KMS-11 (cell line): Measurements from ENCODE around the gene CDK6.

Experiments
- H2AFZ ChIP-seq: fragments of 200-600 bp; sonication (generic); 2 replicates; pipeline ENCODE4 v1.6.1; 2016; ENCODE audit warnings: antibody characterized with exemption, mixed run types, low read depth
- H3K27ac ChIP-seq: fragments of 200-600 bp; sonication (generic); 2 replicates; pipeline ENCODE4 v1.6.1; 2016; ENCODE audit warnings: mild to moderate bottlenecking, mixed run types
- H3K27me3 ChIP-seq: fragments of 200-600 bp; sonication (generic); 2 replicates; pipeline ENCODE4 v1.6.1; 2017; ENCODE audit warnings: mild to moderate bottlenecking, low read depth, mixed run types, moderate library complexity; ENCODE audit not compliant: insufficient read depth
- H3K36me3 ChIP-seq: fragments of 200-600 bp; sonication (generic); 2 replicates; pipeline ENCODE4 v1.6.1; 2017; ENCODE audit warnings: mild to moderate bottlenecking, mixed run types; ENCODE audit not compliant: insufficient read depth
- H3K4me1 ChIP-seq: fragments of 200-600 bp; sonication (generic); 2 replicates; pipeline ENCODE4 v1.6.1; 2016; ENCODE audit warnings: mild to moderate bottlenecking, low read depth, mixed run types; ENCODE audit not compliant: poor library complexity, severe bottlenecking
- H3K4me2 ChIP-seq: fragments of 200-600 bp; sonication (generic); 2 replicates; pipeline ENCODE4 v1.7.0; 2016; ENCODE audit warnings: mild to moderate bottlenecking, mixed run types
- H3K4me3 ChIP-seq: fragments of 200-600 bp; sonication (generic); IDR thresholded peaks from 2 replicates; pipeline ENCODE4 v1.6.1; 2017; ENCODE audit warnings: low read depth, low read length, mixed read lengths; ENCODE audit not compliant: insufficient read depth
- H3K79me2 ChIP-seq: fragments of 200-600 bp; sonication (generic); 2 replicates; pipeline ENCODE4 v1.6.1; 2016; ENCODE audit warnings: low read depth, mixed run types; ENCODE audit not compliant: insufficient read depth
- H3K9ac ChIP-seq: fragments of 200-600 bp; sonication (generic); 2 replicates; pipeline ENCODE4 v1.6.1; 2016; ENCODE audit warnings: mild to moderate bottlenecking, mixed run types
- H4K20me1 ChIP-seq: fragments of 200-600 bp; sonication (generic); 2 replicates; pipeline ENCODE4 v1.6.1; 2016; ENCODE audit warnings: mild to moderate bottlenecking, mixed run types; ENCODE audit not compliant: insufficient read depth
- TF ChIP-seq, protein P1 (sequence below): fragments of 200-600 bp; sonication (generic); conservative IDR thresholded peaks from 2 replicates; pipeline ENCODE4 v1.6.1; 2017; ENCODE audit warnings: low read depth, mild to moderate bottlenecking, antibody characterized with exemption, low read length, moderate library complexity, mixed read lengths

The CDK6 gene

DNA sequence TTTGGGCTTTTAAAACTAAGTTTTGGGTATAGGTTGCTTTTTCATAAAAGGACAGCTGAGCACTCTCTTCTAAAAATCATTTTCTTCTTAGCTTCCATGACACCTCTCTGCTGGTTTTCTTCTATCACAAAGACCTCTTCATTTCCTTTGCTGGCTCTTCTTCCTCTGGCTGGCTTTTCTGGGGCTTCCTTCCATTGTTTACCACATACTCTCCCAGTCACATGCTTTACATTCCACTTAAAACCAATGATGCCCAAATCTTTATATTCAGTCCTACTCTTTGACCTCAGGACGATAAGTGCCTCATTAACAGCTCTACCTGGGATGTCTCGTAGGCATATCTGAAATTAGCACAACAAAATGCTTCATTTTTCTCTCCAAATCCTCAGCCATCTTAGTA lies 273.0 kb downstream of the CDK6 start:
- Histone ChIP-seq H3K4me3 (no peak overlapping the region), H3K9ac (no peak overlapping the region), H3K4me1 (no peaks in the 10 kb centered on the region), H3K4me2 (no peak overlapping the region), H3K27me3 (no peaks in the 10 kb centered on the region), H3K36me3 (peaks cover 14% of the 10 kb centered on the region; the same call in 1 of the 2 replicates), H2AFZ (no peak overlapping the region), H4K20me1 (no peaks in the 10 kb centered on the region), H3K79me2 (no peaks in the 10 kb centered on the region), H3K27ac (no peak overlapping the region)
- TF ChIP-seq, protein P1, sequence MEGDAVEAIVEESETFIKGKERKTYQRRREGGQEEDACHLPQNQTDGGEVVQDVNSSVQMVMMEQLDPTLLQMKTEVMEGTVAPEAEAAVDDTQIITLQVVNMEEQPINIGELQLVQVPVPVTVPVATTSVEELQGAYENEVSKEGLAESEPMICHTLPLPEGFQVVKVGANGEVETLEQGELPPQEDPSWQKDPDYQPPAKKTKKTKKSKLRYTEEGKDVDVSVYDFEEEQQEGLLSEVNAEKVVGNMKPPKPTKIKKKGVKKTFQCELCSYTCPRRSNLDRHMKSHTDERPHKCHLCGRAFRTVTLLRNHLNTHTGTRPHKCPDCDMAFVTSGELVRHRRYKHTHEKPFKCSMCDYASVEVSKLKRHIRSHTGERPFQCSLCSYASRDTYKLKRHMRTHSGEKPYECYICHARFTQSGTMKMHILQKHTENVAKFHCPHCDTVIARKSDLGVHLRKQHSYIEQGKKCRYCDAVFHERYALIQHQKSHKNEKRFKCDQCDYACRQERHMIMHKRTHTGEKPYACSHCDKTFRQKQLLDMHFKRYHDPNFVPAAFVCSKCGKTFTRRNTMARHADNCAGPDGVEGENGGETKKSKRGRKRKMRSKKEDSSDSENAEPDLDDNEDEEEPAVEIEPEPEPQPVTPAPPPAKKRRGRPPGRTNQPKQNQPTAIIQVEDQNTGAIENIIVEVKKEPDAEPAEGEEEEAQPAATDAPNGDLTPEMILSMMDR, result no peak

DNA sequence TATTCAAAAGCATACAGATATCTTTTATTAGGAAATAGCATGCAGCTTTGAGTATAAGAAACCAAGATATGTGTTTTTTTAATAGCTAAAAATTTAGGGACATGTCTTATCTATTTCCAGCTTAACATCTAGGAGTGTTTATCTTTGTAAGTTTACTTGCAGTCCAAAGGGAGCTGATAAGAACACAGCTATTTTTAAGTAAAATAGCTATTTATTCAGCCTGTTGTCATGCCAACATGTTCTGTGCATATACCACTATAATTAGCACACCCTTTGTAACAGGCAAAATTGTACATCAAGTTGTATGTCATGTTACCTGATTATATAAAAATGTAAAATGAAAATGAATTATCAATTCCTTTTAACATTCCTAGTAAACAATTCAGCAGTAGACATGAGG lies 275.8 kb downstream of the CDK6 start:
- Histone ChIP-seq H4K20me1 (no peaks in the 10 kb centered on the region), H2AFZ (no peak overlapping the region), H3K36me3 (peaks cover 4% of the 10 kb centered on the region; the same call in 1 of the 2 replicates), H3K4me1 (no peaks in the 10 kb centered on the region), H3K27me3 (no peaks in the 10 kb centered on the region), H3K9ac (no peak overlapping the region), H3K79me2 (no peaks in the 10 kb centered on the region), H3K4me3 (no peak overlapping the region), H3K27ac (no peak overlapping the region), H3K4me2 (no peak overlapping the region)
- TF ChIP-seq, protein P1, result no peak

DNA sequence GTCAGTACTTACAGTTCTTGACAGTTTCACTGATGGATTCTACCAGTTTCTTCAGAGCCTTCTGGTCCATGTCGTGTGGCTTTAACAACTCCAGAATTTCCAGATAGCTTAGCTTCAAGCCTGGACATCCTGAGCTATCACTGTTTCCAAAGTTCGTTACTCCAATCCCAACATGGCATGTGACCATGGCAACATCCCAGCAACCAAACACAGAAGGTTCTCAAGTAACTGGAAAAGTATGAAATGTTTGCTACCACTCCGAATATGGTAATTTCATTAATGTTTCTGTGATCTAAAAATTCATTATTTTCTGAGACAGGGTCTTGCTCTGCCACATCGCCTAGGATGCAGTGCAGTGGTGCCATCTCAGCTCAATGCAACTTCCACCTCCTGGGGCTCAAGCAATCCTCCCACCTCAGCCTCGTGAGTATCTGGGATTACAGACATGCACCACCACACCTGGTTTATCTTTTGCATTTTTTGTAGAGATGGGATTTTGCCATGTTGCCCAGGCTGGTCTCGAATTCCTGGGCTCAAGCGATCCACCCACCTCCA lies 278.5 kb downstream of the CDK6 start:
- no peak overlapping the region for H3K4me3 ChIP-seq
- H3K27ac ChIP-seq, result no peak overlapping the region
- no peaks in the 10 kb centered on the region for H3K4me1 ChIP-seq
- H3K4me2 ChIP-seq, result no peak overlapping the region
- H2AFZ ChIP-seq, result no peak overlapping the region
- TF ChIP-seq, protein P1, result no peak
- H3K79me2 ChIP-seq, result no peaks in the 10 kb centered on the region
- H3K9ac ChIP-seq, result no peak overlapping the region
- H4K20me1 ChIP-seq, result no peaks in the 10 kb centered on the region
- peaks cover 4% of the 10 kb centered on the region; the same call in 1 of the 2 replicates for H3K36me3 ChIP-seq
- no peaks in the 10 kb centered on the region for H3K27me3 ChIP-seq

DNA sequence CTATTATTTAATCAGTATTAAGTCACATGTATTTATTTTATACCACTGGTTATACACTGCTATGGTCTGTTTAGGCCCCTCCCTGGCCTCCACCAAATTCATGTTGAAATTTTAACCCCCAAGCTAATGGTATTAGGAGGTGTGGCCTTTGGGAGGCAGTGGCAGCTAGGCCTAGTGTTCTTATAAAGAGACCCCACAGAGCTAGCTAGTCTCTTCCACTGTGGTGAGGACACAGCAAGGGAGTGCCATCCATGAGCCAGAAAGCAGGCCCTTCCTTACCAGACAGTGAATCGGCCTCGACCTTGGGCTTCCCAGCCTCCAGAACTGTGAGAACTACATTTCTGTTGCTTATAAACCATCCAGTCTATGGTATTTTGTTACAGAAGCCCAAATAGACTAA lies 279.1 kb downstream of the CDK6 start:
- H3K4me2 ChIP-seq, result no peak overlapping the region
- TF ChIP-seq, protein P1, result no peak
- H3K4me3 ChIP-seq, result no peak overlapping the region
- no peak overlapping the region for H2AFZ ChIP-seq
- H3K27ac ChIP-seq, result no peak overlapping the region
- H3K9ac ChIP-seq, result no peak overlapping the region
- H3K36me3 ChIP-seq, result peaks cover 1% of the 10 kb centered on the region; the same call in 1 of the 2 replicates
- no peaks in the 10 kb centered on the region for H3K79me2 ChIP-seq
- H3K27me3 ChIP-seq, result no peaks in the 10 kb centered on the region
- no peaks in the 10 kb centered on the region for H3K4me1 ChIP-seq
- H4K20me1 ChIP-seq, result no peaks in the 10 kb centered on the region
